ENCODE measurements around the gene NTSR1.

NTSR1 gene

DNA sequence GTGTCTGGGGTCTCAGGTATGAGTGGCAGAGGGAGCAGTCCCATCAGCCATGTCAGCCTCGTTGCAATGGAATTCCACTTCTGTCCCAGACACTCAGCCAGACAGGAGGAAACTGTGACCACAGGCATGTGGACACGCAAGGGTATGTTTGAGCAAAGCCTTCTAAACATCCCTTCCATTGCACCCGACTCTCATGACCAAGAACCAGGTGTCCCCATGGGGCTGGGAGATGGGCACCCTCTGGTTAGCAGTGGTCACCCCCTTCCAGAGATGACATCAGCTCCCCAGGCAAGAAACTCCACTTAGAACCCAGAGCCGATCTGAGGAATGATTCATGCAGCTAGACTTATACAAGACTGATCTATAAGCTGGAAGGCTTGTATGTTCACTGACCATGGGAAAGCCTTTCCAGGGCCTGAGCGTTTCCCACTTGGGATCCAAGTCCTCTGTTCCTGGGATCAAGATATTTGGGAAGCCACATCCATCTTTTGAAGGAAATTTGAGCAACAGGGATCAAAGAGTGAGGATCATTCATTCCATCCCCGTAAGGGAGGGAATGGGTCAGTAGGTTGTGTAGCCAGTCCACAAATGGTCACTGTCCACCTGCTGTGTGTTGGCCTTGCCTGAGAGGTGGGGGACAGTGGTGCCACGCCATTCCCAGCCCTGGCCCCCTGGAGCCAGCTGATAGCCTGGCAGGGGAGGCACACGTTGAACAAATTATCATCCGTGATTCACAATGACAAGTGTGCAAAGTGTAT, 83.7 kb downstream of the NTSR1 start:
- DNase-seq = no peak

DNA sequence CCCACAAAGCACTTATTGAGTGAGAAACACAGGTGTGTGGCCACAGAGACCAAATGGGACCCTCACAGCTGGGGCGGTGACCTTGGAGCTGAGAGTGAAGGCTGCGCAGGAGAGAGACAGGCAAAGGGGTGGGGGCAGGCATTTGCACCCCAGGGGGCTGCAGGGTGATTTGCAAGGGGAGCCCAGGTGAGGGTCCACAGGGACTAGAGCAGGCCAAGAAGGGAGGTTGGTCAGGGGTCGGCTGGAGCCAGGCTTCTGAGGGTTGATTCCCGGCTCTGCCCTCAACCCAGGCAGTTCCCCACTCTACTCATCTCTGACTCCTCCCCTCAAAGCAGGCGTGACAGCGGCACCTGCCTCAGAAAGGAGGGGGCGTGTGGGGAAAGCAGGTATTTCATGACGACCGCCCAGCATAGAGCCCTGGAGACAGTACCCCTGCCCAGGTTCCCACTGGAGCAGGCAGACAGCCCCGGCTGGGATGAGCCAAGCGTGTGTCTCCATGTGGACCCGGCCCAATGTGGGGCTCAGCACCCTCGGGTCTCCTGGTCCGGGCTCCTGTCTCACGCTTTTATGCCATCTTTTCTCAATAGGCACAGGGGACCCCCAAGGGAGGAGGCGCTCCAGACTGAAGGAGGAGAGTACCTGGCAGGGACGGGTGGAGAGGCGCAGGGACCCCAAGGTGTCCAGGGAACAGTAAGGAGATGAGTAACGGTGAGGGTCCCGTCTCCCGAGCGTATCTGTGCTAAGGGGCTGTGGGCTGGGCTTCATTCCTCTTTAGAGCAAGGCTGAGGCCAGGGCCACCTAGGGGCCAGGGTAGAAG, 84.5 kb downstream of the NTSR1 start:
- no peak for DNase-seq

DNA sequence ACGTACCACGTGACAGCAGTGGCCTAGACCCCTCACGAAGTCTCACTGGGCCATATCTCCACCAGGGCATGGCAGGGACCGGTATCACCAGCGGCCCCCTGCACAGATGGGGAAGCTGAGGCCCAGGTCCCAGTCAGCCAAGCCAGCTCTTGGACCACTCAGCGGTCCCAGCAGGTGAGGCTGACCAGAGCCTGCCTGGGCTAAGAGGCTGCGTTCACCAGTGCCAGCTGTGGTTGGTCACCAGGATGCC, 85.0 kb downstream of the NTSR1 start:
- no peak for DNase-seq

DNA sequence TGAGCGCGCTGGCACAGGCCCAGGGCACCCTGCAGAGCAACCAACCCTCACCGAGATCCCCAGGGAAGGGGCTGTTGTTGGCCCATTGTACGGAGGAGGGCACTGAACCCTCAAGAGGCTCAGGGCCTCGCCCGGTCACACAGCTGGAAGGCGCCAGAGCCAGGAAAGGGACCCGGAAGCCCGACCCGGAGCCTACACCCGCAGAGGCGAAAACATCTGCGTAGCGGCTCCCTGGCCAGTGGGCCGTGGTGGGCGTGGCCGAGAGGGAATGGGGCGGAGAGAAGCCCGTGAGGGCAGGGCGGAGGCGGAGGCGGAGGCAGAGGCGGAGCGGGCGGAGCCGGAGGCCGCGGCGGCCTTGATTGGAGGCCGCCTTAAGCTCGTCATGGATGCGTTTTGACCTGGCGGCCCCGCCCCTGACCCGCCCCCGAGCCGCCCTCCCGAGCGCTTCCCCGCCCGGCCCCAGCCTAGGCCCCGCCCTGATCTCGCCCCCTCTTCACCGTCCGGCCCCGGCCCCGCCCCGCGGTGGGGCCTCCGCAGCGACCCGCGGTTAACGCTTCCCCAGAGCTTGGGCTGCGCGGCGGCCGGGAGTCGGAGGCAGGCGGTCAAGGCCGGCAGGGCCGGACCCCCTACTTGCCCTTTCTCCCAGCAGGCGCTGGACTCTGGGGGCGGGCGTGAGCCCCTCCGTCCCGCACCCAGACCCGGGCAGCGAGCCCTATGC, 85.5 kb downstream of the NTSR1 start:
- DNase-seq = peak; percentile 83

DNA sequence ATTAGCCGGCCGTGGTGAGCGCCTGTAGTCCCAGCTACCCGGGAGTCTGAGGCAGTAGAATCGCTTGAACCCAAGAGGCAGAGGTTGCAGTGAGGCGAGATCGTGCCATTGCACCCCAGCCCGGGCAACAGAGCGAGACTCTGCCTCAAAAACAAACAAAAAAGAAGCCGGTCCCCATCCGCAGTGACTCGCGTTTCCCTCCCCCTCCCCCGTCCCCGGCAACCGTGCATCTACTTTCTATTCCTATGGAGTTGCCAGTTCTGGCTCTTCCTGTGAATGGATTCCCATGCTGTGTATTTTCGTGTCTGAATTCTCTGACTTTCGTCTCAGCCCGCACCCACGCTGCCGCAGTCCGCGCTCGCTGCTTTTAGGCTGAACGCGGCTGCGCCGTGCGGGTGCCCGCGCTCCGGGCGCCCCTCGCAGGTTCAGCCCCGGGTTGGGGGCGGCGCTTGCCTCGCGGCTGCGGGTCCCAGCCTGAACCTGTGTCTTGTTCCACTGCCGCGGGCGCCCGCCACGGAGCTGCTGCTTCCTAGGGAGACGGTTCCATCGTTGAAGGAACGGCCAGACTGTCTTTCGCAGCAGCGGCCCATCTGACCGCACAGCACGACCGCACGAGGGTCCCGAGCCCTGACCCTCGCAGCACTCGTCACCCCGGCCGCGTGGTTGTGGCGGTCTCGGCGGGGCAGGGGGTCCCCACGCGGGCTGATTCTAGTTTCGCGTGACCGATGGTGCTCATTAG, 86.6 kb downstream of the NTSR1 start:
- DNase-seq = peak; percentile 36

DNA sequence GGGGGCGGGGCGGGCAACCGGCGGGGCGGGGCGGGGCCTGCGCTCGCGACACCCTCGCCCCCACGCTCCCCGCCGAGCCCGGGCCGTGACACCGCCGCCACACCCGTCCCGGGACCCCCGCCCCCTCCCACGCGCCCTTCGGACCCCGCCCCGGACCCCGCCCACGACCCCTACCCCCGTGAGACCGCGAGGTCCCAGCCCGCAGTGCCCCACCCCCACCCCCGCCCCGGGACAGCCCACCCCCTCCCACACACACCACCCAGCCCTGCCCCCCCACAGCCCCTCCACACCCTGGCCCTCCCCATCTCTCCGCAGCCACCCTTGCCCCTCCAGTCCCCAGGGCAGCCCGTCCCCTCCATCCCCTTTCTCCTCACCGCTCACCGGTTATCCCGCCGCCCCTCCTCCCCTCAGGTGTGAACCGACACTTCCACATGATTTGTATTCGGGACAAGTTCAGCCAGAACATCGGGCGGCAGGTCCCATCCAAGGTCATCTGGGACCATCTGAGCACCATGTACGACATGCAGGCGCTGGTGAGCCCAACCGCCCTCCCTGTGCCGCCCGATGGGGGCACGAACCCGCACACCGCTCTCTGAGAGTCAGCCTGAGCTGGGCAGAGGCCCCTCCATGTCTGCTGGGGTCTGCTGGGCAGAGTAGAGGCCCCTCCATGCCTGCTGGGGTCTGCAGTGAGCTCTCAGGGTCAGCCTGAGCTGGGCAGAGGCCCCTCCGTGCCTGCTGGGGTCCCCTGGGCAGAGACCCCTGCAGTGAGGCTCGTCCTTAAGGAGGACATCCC, 88.3 kb downstream of the NTSR1 start:
- DNase-seq = no peak

DNA sequence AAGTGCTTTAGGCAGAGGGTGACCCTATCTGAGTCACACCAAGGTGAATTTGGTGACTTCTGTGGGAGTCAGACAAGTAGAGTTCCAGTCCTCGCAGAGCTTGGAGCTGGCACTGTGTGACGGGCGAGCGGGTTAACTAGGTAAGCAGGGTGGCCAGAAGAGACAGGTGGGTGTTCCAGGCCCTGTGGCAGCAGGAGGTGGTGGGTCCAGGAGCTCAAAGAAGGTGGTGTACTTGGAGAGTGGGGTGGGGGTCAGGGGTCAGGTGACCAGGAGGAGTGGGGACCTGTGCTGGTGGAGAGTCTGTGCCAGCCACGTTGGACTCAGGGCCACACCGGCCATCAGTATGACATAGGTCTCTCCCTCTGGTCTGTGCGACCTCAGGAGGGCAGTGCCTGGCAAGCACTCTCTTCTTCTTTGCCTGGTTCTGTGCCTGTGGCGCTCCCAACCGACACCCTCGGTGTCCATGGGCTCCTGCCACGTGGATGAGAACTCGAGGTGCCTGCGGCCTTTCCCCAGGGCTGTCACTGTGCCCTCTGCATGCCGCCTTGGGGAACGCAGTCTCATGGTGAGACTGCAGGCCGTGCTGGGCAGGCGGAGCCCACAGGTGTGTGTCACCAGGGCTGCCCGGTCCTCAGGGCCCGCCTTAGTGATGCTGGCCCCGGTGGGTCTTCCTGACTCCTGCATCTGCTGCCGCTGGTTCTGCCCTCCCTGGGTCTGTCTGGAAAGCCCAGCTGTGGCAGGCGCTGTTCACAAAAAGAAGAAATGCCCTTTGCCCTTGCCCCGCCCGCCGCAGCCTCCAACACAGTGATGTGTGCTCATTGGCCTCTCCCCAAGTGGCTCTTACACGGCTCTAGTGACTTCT, 89.3 kb downstream of the NTSR1 start:
- DNase-seq = no peak

DNA sequence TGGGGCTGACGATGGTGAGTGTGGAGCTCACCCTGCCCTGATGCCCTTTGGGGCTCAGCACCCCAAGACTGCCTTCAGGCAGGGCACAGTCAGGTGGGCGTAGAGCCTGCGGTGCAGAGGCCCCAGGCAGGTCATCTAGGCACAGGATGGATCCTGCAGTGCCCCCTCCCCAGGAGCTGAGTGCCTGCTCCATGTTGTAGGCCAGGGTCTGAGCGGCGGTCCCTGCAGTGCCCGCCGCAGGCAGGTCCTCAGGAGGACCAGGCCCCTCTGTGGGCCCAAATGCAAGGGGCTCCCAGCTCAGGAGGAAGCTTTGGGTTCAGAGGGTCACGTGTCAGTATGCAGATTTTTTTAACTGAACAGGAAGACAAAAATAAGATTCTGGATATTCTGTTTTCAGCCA, 90.4 kb downstream of the NTSR1 start:
- DNase-seq = no peak

DNA sequence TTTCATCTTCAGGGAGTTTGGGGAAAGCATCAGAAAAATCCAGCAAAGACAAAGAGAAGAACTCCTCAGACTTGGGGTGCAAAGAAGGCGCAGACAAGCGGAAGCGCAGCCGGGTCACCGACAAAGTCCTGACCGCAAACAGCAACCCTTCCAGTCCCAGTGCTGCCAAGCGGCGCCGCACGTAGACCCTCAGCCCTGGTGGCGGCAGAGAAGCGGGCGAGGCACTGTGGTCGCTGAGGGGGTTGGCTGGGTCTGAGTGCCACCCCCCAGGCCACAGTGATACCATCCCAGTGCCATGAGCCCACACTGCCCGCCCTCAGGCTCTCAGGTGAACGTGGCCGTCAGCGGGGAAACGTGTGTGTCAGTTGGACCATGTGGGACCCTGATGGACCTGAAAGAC, 90.8 kb downstream of the NTSR1 start:
- DNase-seq = no peak

DNA sequence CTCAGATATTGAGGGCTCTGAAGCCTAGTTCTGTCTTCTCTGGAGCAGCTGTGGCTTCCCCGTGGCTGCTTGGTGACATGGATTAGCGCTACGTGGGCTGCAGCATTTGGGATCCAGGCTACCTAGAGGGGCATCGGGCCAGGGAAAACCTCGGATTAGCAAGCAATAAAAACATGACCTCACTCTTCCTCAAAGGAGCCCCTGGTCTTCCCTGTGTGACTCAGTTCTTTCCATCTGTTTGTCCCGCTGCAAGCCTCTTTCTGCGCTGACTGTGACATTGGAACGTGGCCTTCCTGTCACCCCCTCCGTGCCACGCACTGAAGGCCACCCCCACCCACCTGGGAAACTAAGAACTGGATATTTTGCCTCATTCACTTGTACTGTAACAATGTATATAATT, 91.2 kb downstream of the NTSR1 start:
- no peak for DNase-seq

DNA sequence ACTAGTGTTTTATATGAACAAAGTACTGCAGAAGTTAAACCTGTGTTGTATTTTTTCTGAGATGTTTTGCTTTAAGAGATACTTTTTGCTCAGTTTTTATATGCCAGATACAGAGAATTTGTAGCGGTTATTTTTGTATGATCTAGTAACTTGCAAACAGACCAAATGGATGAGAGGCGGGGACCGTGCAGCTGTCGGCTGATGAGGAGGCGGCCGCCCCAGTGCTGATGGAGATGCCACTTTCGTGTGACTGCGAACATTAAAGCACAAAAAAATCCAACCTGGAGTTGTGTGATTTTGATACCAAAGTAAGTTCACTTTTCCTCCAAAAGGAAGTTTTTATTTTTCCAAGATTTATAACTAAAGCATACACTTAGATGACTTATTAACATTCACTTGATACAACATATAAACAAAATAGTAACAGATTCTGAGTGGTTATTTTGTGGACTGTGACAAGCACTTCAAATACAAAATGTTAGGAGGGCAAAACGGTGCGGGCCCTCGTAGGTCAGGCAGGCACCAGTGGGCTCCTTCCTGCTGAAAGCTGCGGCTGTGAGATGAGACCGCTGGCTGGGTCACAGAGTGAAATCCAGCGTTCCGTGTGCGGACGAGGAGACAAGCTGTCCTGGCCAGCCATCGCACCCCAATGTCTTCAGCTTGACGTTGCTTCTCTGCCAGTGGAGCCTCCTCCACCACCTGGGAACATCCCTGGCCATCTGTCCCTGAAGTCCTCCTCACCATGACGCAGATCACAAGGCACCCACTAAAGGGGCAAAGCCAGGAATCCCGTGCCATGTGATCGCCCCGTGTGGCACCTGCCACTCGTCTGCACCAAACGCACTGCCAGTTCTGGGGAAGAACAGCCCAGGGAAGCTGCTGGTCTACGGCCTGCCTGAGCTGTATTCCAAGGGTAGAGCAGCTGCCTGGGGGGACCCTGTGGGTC, 92.0 kb downstream of the NTSR1 start:
- no peak for DNase-seq

DNA sequence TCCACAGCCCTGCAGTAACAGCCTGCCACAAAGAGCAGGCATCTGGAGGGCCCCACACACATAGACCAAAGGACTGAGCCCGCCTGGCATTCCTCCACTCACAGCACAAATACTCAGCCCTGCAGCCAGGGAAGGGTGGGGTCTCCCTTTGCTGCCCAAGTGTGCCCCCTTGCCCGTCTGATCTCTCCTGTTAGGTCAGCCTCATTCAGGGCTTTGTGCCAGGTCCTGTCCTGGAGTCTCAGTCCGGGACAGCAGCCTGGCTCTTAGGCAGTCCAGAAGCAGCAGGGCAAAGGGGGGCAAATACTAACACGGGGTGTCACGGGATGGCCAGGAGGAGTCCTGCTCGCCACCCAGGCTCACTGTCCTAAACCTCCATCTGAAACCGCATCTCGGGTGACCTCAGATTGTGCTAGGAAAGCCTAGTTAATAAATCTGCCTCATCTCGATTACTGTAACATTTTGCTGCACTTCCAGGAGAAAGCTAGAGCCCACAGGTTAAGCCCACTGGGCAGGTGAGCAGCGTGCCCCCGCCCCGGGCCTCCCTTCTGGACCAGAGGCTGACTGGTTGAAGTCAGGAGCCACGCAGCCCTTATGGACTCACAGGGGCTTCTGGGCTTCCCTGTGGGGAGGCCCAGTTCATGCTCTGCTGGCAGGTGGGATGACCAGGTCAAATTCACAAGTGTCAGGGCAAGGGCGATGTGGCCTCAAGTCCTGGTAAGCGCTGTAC, 92.8 kb downstream of the NTSR1 start:
- DNase-seq = no peak

DNA sequence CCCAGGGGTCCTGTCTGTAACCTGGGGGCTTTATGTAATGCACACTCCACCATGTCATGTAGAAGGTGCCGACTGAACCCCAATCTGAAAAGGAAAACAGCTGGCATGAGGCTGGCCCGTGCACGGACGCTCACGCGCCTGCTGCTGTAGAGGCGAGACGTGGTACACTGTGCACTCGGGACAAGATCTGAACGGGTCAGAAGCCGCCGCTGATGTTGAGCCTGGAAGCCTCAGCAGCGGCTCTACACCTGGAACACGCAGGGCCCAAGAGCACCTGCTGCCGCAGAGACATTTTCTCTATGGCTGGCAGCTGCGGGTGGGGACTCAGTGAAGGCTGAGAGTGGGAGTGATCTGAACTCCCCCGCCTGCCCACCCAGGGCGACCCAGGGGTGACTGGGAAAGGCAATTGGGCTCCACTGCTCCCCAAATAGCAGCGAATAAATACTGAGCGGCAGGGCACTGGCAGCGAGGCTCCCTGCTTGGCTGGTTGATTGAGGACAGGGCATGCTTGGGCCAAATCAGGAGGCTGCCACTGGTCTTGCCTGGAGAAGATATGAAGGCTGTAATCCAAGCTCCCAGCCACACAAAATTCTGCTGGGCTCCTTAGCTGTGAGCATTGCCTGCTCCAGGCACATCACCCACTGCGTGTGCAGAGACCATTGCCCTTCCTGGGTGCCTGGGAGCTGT, 93.5 kb downstream of the NTSR1 start:
- no peak for DNase-seq

DNA sequence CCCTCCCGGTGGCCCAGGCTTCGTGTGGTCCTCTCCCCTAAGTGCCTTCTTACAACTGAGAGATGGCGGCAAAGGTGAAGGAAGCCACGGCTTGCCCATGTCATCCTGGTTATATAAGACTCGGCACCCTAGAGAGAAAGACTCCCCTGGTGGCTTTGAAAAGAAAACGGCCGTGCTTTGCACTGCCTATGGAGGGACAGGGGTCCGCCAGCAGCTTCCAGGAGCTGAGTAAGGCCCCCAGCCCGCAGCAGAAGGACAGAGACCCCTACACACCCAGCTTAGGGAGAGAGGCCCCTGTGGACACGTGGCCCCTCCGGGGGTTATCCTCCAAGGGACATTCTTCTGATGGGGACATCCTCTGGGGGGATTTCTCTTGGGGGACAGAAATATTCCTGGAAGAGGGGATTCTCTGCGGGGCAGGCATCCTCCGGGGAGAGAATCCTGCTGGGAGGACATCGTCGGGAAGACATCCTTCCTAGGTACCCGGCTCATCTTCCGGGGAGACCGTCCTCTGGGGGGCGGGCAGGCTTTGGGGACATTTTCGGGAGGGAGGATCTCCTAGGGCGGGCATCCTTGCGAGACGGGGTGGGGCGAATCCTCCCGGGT, 95.5 kb downstream of the NTSR1 start:
- DNase-seq = no peak

DNA sequence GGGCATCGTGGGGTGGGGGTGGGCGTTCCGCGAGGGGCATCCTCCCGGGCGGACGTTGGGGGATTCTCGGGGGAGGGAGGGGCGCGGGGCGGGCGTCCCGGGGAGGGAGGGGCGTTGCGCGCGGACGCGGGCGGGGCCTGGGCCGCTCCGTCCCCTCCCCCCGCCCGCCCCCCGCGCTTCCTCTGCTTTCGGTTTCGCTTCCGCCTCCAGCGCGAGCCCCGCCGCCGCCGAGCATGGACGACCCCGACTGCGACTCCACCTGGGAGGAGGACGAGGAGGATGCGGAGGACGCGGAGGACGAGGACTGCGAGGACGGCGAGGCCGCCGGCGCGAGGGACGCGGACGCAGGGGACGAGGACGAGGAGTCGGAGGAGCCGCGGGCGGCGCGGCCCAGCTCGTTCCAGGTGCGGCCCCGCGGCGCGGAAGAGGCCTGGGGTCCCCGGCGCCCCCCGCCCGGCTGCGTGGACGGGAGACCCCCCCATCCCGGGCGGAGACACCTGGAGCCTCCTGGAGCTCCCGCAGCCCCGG, 96.1 kb downstream of the NTSR1 start, which contains the start of gene OGFR:
Gene OGFR, plus strand, starts transcription at position 209 of the 528 bp plus-strand sequence. Its CDS starts 25 bp downstream, at position 234.
- peak; percentile 51 for DNase-seq

DNA sequence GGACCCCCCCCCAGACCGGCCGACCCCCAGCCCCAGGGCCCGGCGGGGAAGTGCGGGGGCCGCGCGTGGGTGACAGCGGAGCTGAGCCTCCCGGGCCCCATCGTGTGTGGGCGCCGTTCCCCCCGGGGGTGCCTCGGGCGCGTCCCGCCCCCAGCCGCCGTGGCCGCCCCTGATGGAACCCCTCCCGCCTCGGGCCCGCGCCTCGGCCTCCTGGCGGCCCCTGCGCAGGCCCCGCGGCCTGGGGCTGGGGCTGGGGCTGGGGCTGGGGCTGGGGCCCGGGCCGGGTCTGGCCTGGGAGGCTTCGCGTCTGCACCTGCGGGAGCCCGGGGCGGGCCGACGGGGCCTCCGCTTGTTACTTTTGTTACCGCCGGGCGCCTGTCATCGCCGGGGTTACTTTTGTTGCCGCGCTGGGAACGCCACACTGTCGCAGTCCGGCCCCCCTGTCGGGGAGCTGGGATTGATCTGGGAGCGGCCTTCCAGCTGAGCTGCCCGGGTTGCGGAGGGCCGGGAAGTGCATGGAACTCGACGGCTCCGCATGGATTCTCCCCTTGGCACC, 96.6 kb downstream of the NTSR1 start:
- DNase-seq = no peak

DNA sequence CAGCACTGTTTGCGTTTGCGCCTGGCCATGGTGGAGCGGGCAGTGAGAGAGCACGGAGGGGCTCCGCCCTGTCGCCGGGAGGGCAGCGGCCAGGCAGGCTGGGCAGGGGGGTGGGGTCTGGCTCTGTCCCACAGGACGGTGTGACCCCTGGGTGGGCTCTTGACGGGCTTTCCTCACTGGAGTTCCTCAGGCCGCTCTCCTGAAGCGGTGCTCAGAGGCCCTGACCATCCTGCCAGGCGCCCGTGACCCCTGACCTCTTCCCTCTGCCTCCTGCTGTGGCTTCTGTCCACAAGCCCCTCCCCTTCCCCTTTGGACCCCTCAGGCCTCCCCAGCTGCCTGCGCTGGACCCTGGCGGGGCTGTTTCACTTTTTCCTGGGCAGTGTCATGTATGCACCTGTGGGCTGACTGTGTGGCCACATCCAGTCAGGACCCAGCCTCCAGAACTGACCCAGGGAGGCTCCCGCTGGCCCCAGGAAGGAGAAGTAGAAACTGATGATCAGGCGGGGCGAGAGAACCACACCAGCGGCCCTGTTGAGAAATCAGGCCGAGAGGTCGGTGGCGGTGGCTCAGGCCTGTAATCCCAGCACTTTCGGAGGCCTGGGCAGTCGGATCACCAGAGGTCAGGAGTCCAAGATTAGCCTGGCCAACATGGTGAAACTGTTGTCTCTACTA, 97.2 kb downstream of the NTSR1 start:
- no peak for DNase-seq

Measured in NCI-H510A (cell line).